Loucy (cell line): ENCODE results near the gene P2RX4.

ENCODE experiments used
- H2AFZ ChIP-seq: fragments of 200-600 bp; sonication (generic); 2 replicates; pipeline ENCODE4 v1.6.0; 2016; ENCODE audit warnings: antibody characterized with exemption, mild to moderate bottlenecking, low read length, moderate library complexity
- H3F3A ChIP-seq: fragments of 200-600 bp; 2 replicates; pipeline ENCODE4 v1.6.0; 2016; ENCODE audit warnings: antibody characterized with exemption, low read depth, mild to moderate bottlenecking
- H3K27me3 ChIP-seq: fragments of 200-600 bp; sonication (generic); 2 replicates; pipeline ENCODE4 v1.6.1; 2014; ENCODE audit warnings: low read length, mild to moderate bottlenecking; ENCODE audit not compliant: insufficient read depth, poor library complexity, severe bottlenecking
- H3K36me3 ChIP-seq: fragments of 200-600 bp; sonication (generic); 2 replicates; pipeline ENCODE4 v1.6.1; 2016; ENCODE audit warnings: low read length; ENCODE audit not compliant: insufficient read depth
- H3K4me1 ChIP-seq: fragments of 200-600 bp; sonication (generic); 2 replicates; pipeline ENCODE4 v1.5.1; 2014; ENCODE audit warnings: low read length, mild to moderate bottlenecking; ENCODE audit not compliant: insufficient read depth, poor library complexity, severe bottlenecking
- H3K4me2 ChIP-seq: fragments of 200-600 bp; sonication (generic); 2 replicates; pipeline ENCODE4 v1.6.0; 2014; ENCODE audit warnings: antibody characterized with exemption, low read length, low read depth, mild to moderate bottlenecking; ENCODE audit not compliant: poor library complexity, severe bottlenecking
- H3K4me3 ChIP-seq: fragments of 200-600 bp; sonication (generic); 2 replicates; pipeline ENCODE4 v1.5.1; 2014; ENCODE audit warnings: low read length, mild to moderate bottlenecking, mixed read lengths; ENCODE audit not compliant: poor library complexity, severe bottlenecking
- H3K79me2 ChIP-seq: fragments of 200-600 bp; sonication (generic); 2 replicates; pipeline ENCODE4 v1.6.1; 2014; ENCODE audit warnings: low read length; ENCODE audit not compliant: insufficient read depth
- H3K9ac ChIP-seq: fragments of 200-600 bp; sonication (generic); 2 replicates; pipeline ENCODE4 v1.6.0; 2014; ENCODE audit warnings: mild to moderate bottlenecking, low read depth, low read length, moderate library complexity; ENCODE audit not compliant: poor library complexity, severe bottlenecking
- H3K9me2 ChIP-seq: fragments of 200-600 bp; sonication (generic); replicated peaks from 2 replicates; pipeline ENCODE4 v1.6.1; 2016; ENCODE audit warnings: low read depth, low read length, mixed read lengths
- H3K9me3 ChIP-seq: fragments of 200-600 bp; sonication (generic); 2 replicates; pipeline ENCODE4 v1.6.1; 2014; ENCODE audit warnings: mild to moderate bottlenecking, antibody characterized with exemption, low read length, low read depth; ENCODE audit not compliant: insufficient read depth
- H4K20me1 ChIP-seq: fragments of 200-600 bp; sonication (generic); 2 replicates; pipeline ENCODE4 v1.6.0; 2014; ENCODE audit warnings: antibody characterized with exemption, low read length, mild to moderate bottlenecking; ENCODE audit not compliant: insufficient read depth, poor library complexity, severe bottlenecking
- CTCF ChIP-seq: fragments of 200-600 bp; sonication (generic); conservative IDR thresholded peaks from 2 replicates; pipeline ENCODE4 v1.5.1; 2014; ENCODE audit warnings: mild to moderate bottlenecking, antibody characterized with exemption, low read length
- EZH2phosphoT487 ChIP-seq: fragments of 200-600 bp; IDR thresholded peaks from 2 replicates; pipeline ENCODE4 v1.6.1; 2018; ENCODE audit warnings: antibody characterized with exemption, mild to moderate bottlenecking, moderate library complexity, borderline replicate concordance

Gene P2RX4

DNA sequence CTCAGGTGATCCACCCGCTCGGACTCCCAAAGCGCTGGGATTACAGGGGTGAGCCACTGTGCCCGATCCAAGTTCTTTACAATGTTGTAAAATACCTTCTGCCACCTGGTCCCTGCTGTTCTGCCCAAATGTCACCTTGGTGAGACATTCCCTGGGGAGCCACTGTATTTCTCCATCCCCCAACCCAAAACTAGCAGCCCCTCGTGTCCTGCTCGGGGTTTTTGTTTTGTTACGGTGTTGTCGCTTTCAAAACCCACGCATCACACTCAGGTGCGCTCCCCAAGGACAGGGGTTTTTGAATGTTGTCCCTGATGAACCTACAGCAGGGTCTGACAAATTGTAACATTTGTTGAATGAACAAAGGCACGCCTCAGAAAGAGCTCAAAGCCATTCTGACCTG is 49.1 kb downstream of the P2RX4 start:
- H3K9me2 ChIP-seq, result no peaks in the 10 kb centered on the region
- H3F3A ChIP-seq, result no peaks in the 10 kb centered on the region
- no peaks in the 10 kb centered on the region for H3K4me1 ChIP-seq
- no peak overlapping the region for H3K4me3 ChIP-seq
- no peaks in the 10 kb centered on the region for H3K27me3 ChIP-seq
- H3K9me3 ChIP-seq, result no peaks in the 10 kb centered on the region
- no peak overlapping the region for H3K9ac ChIP-seq
- H3K79me2 ChIP-seq, result no peaks in the 10 kb centered on the region
- H2AFZ ChIP-seq, result no peak overlapping the region
- no peak for TF ChIP-seq CTCF
- no peak for TF ChIP-seq EZH2phosphoT487
- no peak overlapping the region for H3K4me2 ChIP-seq
- H4K20me1 ChIP-seq, result no peaks in the 10 kb centered on the region
- H3K36me3 ChIP-seq, result peaks cover 31% of the 10 kb centered on the region; the same call in 1 of the 2 replicates

GRCh38 chr12:121260091-121260490 is 50.2 kb downstream of the P2RX4 start:
- peaks cover 27% of the 10 kb centered on the region; the same call in 1 of the 2 replicates for H3K36me3 ChIP-seq
- no peaks in the 10 kb centered on the region for H3K9me2 ChIP-seq

GRCh38 chr12:121261398-121261797 is 51.5 kb downstream of the P2RX4 start:
- no peaks in the 10 kb centered on the region for H3K4me1 ChIP-seq
- no peaks in the 10 kb centered on the region for H3K79me2 ChIP-seq
- no peak overlapping the region for H3K9ac ChIP-seq
- H3K9me3 ChIP-seq, result no peaks in the 10 kb centered on the region
- H3K4me2 ChIP-seq, result no peak overlapping the region
- H3K36me3 ChIP-seq, result peaks cover 27% of the 10 kb centered on the region; the same call in 1 of the 2 replicates
- no peaks in the 10 kb centered on the region for H4K20me1 ChIP-seq
- no peak for TF ChIP-seq CTCF
- no peak for TF ChIP-seq EZH2phosphoT487
- no peaks in the 10 kb centered on the region for H3F3A ChIP-seq
- H3K27me3 ChIP-seq, result no peaks in the 10 kb centered on the region
- no peaks in the 10 kb centered on the region for H3K9me2 ChIP-seq
- no peak overlapping the region for H2AFZ ChIP-seq
- H3K4me3 ChIP-seq, result no peak overlapping the region

More at GRCh38 chr12:121260091-121260490, 50.2 kb downstream of the P2RX4 start:
- Histone ChIP-seq H4K20me1 (no peaks in the 10 kb centered on the region), H3K9ac (no peak overlapping the region), H3K27me3 (no peaks in the 10 kb centered on the region), H3K9me3 (no peaks in the 10 kb centered on the region), H2AFZ (no peak overlapping the region), H3K4me2 (no peak overlapping the region), H3K4me3 (no peak overlapping the region), H3K4me1 (no peaks in the 10 kb centered on the region), H3K79me2 (no peaks in the 10 kb centered on the region), H3F3A (no peaks in the 10 kb centered on the region)
- TF ChIP-seq EZH2phosphoT487 (no peak), CTCF (no peak)
